Neural cell (in vitro differentiated cells): ENCODE results near the gene MYO18A. TPM values are rescaled to one million over a fixed set of nuclear protein-coding genes. Genes with fewer than 3 reads are reported as not detected.

Experiments
- H2AFZ ChIP-seq: fragments of 200-600, 300-800 bp; sonication (generic), shearing (Covaris generic); 2 replicates; pipeline ENCODE4 v1.6.0; 2014; ENCODE audit warnings: low read depth, mild to moderate bottlenecking, antibody characterized with exemption, low read length, moderate library complexity
- H3F3A ChIP-seq: fragments of 200-600 bp; shearing (Covaris generic); 2 replicates; pipeline ENCODE4 v1.6.1; 2016; ENCODE audit warnings: mild to moderate bottlenecking, moderate library complexity, mixed read lengths, antibody characterized with exemption, low read length; ENCODE audit not compliant: insufficient read depth, poor library complexity, severe bottlenecking
- H3K27ac ChIP-seq: fragments of 200-600, 300-800 bp; sonication (generic), shearing (Covaris generic); 2 replicates; pipeline ENCODE4 v1.5.1; 2014; ENCODE audit warnings: mild to moderate bottlenecking, low read length, moderate library complexity
- H3K27me3 ChIP-seq: fragments of 300-800, 200-600 bp; sonication (generic), shearing (Covaris generic); 2 replicates; pipeline ENCODE4 v1.6.0; 2014; ENCODE audit warnings: mild to moderate bottlenecking, low read depth, low read length, moderate library complexity; ENCODE audit not compliant: insufficient read depth
- H3K36me3 ChIP-seq: fragments of 300-800, 200-600 bp; sonication (generic), shearing (Covaris generic); 2 replicates; pipeline ENCODE4 v1.5.1; 2014; ENCODE audit warnings: mild to moderate bottlenecking, antibody characterized with exemption, low read length, moderate library complexity; ENCODE audit not compliant: insufficient read depth
- H3K4me2 ChIP-seq: fragments of 300-800, 200-600 bp; sonication (generic), shearing (Covaris generic); 2 replicates; pipeline ENCODE4 v1.6.0; 2014; ENCODE audit warnings: mild to moderate bottlenecking, low read length
- H3K4me3 ChIP-seq: fragments of 300-800, 200-600 bp; sonication (generic), shearing (Covaris generic); 2 replicates; pipeline ENCODE4 v1.5.1; 2014; ENCODE audit warnings: mild to moderate bottlenecking, low read length, moderate library complexity
- H3K79me2 ChIP-seq: fragments of 200-600 bp; shearing (Covaris generic); replicated peaks from 2 replicates; pipeline ENCODE4 v1.6.0; 2014; ENCODE audit warnings: mild to moderate bottlenecking, low read length, moderate library complexity; ENCODE audit not compliant: insufficient read depth
- H3K9ac ChIP-seq: fragments of 300-800, 200-600 bp; sonication (generic), shearing (Covaris generic); 2 replicates; pipeline ENCODE4 v1.6.1; 2016; ENCODE audit warnings: mild to moderate bottlenecking, low read length, mixed read lengths
- H3K9me2 ChIP-seq: fragments of 200-600 bp; shearing (Covaris generic); 2 replicates; pipeline ENCODE4 v1.6.1; 2016; ENCODE audit warnings: mild to moderate bottlenecking, low read length, mixed read lengths; ENCODE audit not compliant: insufficient read depth
- H3K9me3 ChIP-seq: fragments of 200-600, 300-800 bp; sonication (generic), shearing (Covaris generic); 2 replicates; pipeline ENCODE4 v1.6.1; 2016; ENCODE audit warnings: mild to moderate bottlenecking, mixed run types, low read length, moderate library complexity, mixed read lengths
- H4K20me1 ChIP-seq: fragments of 200-600 bp; shearing (Covaris generic); 2 replicates; pipeline ENCODE4 v1.6.1; 2016; ENCODE audit warnings: mild to moderate bottlenecking, mixed run types; ENCODE audit not compliant: insufficient read depth
- CTCF ChIP-seq: fragments of 450-650 bp; IDR thresholded peaks from 2 replicates; pipeline ENCODE4 v1.5.1; 2014; ENCODE audit warnings: antibody characterized with exemption, mild to moderate bottlenecking, moderate library complexity; ENCODE audit not compliant: poor library complexity, severe bottlenecking
- EP300 ChIP-seq: fragments of 450-650 bp; conservative IDR thresholded peaks from 2 replicates; pipeline ENCODE4 v1.6.1; 2014; ENCODE audit warnings: antibody characterized with exemption, mild to moderate bottlenecking, moderate library complexity; ENCODE audit not compliant: poor library complexity, severe bottlenecking
- EZH2 ChIP-seq: fragments of 200-600, 300-800 bp; shearing (Covaris generic), sonication (generic); IDR thresholded peaks from 2 replicates; pipeline ENCODE4 v1.6.1; 2014; ENCODE audit warnings: antibody characterized with exemption, low read length, borderline replicate concordance, mild to moderate bottlenecking; ENCODE audit not compliant: insufficient read depth, poor library complexity, severe bottlenecking
- MXI1 ChIP-seq: fragments of 450-650 bp; conservative IDR thresholded peaks from 2 replicates; pipeline ENCODE4 v1.6.1; 2014; ENCODE audit warnings: antibody characterized with exemption, mild to moderate bottlenecking; ENCODE audit not compliant: poor library complexity, severe bottlenecking
- POLR2AphosphoS5 ChIP-seq: IDR thresholded peaks from 2 replicates; pipeline ENCODE4 v1.6.1; 2012
- RAD21 ChIP-seq: fragments of 450-650 bp; conservative IDR thresholded peaks from 2 replicates; pipeline ENCODE4 v1.6.1; 2014; ENCODE audit warnings: antibody characterized with exemption, mild to moderate bottlenecking, moderate library complexity
- REST ChIP-seq: IDR thresholded peaks from 2 replicates; pipeline ENCODE4 v1.6.1; 2012; ENCODE audit warnings: borderline replicate concordance
- SMC3 ChIP-seq: fragments of 450-650 bp; conservative IDR thresholded peaks from 2 replicates; pipeline ENCODE4 v1.6.1; 2014; ENCODE audit warnings: antibody characterized with exemption, mild to moderate bottlenecking, moderate library complexity; ENCODE audit not compliant: poor library complexity
- TAF1 ChIP-seq: IDR thresholded peaks from 2 replicates; pipeline ENCODE4 v1.6.1; 2012; ENCODE audit warnings: low read depth
- polyA plus RNA-seq: library from polyadenylated mRNA; depleted of rRNA; stranded (reverse); fragments of >200 nt; gene quantifications from 2 replicates; pipeline ENCODE4 v1.2.3, GENCODE V29; 2014

Gene MYO18A
- polyA plus RNA-seq, 1 donor from 2014 or later, result 21.6 TPM

GRCh38 chr17:29149431-29150064 lies 30.6 kb downstream of the MYO18A start:
- Histone ChIP-seq H3K9me3 (no peaks in the 10 kb centered on the region), H3K36me3 (no peaks in the 10 kb centered on the region), H3K4me2 (no peak overlapping the region), H3K9ac (no peak overlapping the region), H3K27ac (no peak overlapping the region), H3K9me2 (no peaks in the 10 kb centered on the region), H3K79me2 (peaks cover 3% of the 10 kb centered on the region), H3K4me3 (peak overlapping the region; percentile 59), H2AFZ (no peak overlapping the region), H4K20me1 (no peaks in the 10 kb centered on the region), H3F3A (no peaks in the 10 kb centered on the region), H3K27me3 (no peaks in the 10 kb centered on the region)
- TF ChIP-seq TAF1 (no peak), POLR2AphosphoS5 (no peak), MXI1 (no peak), RAD21 (no peak), REST (no peak), EP300 (no peak), SMC3 (no peak), CTCF (no peak), EZH2 (no peak)

- Histone ChIP-seq H3K27me3 (no peaks in the 10 kb centered on the region), H4K20me1 (no peaks in the 10 kb centered on the region), H3K9me3 (no peaks in the 10 kb centered on the region), H3K4me2 (no peak overlapping the region), H3F3A (no peaks in the 10 kb centered on the region), H2AFZ (no peak overlapping the region), H3K36me3 (no peaks in the 10 kb centered on the region), H3K27ac (peak overlapping the region; percentile 24), H3K9ac (peak overlapping the region; percentile 21), H3K79me2 (peaks cover 3% of the 10 kb centered on the region), H3K4me3 (peak overlapping the region; percentile 59), H3K9me2 (no peaks in the 10 kb centered on the region)
- TF ChIP-seq RAD21 (peak; percentile 75), POLR2AphosphoS5 (no peak), EP300 (no peak), SMC3 (peak; percentile 68), EZH2 (no peak), MXI1 (no peak), CTCF (peak; percentile 83), REST (no peak), TAF1 (no peak)
These were observed 31.3 kb downstream of the MYO18A start for GRCh38 chr17:29148790-29149430.
